GM18907 (cell line): ENCODE data around the gene BIK.

Source experiments
- ATAC-seq: cut with Tn5 transposase; IDR thresholded peaks from one replicate; pipeline ENCODE4 v1.9.1; 2021; ENCODE audit warnings: mild to moderate bottlenecking, moderate library complexity; ENCODE audit not compliant: unreplicated experiment

BIK gene

GRCh38 chr22:43159484-43160178 is 49.1 kb downstream of the BIK start:
- no peak for ATAC-seq

DNA sequence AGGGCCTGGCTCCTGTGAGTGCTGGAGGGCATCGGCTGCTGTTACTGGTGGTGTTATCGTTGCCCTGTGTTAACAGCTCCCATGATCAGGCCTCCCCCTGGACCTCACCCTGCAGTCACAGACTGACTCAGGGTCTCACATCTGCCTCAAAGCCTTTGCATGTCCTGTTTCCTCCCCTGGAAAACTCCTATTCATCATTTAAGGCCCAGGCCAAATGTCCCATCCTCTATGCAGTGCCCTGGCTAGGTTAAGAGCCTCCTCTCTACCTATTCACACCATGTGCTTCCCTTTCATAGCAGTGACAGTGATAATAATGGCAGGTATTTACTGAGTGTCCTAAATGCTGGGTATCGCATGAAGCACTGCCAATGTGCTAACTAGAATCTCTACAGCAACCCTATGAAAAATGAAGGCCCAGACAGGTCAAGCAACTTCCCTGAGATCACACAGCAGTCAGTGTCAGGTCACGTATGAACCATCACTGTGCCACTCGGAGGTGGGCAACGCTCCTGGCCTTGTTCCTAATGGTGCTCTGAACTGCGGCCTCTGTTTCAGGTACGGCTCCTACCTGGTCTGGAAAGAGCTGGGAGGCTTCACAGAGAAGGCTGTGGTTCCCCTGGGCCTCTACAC is 50.1 kb downstream of the BIK start:
- no peak for ATAC-seq

GRCh38 chr22:43162412-43163150 is 52.0 kb downstream of the BIK start:
- no peak for ATAC-seq

- ATAC-seq, result no peak
These were observed 52.8 kb downstream of the BIK start for GRCh38 chr22:43163241-43163795.

- no peak for ATAC-seq
These were observed 54.1 kb downstream of the BIK start for GRCh38 chr22:43164636-43165035.

DNA sequence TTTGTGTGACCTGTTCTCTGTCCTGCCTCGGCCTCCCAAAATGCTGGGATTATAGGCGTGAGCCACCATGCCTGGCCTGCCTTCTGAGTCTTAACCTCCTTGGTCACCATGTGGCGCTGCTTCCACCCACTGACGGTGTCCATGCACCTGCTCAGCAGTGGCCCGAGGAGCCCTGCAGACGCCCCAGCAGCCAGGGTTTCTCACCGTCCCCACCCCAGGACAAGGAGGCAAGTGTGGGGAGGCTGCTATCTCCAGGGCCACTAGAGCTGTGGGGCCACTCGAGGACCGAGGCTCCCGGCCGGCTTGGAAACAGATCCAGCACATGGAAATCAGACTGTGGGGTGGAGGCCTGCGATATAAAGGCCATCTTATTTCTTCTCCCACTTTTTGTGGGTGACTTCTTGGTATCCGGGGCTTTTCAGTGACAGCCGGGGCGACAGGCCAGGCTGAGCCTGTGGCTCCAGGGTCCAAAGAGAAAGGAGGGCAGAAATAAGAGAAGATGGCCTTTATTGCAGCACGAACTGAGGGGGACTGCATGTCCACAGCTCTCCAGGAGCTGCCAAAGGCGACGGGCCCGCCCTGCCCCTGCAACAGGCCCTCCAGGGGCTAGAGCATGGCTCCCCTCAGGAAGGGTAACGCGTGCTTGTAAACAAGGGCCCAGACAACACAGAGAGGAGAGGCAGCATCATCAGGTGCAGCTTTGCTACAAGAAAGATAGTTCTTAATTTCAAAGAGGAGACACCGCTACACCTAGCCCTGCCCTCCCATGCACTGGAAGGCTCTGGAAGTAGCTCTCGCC is 55.8 kb downstream of the BIK start:
- ATAC-seq, result no peak

DNA sequence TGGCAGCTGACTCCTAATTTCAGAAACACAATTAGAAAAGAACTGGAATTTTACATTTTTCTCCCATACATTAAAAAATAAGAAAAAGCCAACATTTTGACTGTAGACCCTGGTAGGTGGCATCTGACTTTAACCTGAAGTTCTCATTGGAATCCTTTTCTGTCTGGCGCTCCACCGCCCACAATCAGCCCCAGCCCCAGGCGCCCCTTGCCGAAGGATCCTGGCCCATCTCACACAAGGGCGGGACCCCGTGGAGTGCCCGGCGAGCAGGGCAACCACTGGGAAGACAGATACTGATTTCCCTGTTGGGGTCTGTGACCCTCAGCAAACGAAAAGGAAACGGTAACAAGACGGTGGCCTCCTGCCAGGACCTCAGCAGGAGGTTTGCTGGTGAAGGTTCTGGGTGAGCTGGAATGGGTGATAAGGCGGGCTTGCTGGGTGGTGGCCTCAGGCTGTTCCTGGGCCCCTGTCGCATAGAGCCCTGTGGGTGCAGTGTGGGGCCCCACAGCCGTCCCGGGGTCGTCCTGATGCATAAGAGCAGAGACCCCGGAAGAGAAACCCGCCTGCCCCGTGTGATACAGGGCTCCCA is 56.5 kb downstream of the BIK start:
- no peak for ATAC-seq

GRCh38 chr22:43168471-43169309 is 58.1 kb downstream of the BIK start:
- ATAC-seq, result no peak

DNA sequence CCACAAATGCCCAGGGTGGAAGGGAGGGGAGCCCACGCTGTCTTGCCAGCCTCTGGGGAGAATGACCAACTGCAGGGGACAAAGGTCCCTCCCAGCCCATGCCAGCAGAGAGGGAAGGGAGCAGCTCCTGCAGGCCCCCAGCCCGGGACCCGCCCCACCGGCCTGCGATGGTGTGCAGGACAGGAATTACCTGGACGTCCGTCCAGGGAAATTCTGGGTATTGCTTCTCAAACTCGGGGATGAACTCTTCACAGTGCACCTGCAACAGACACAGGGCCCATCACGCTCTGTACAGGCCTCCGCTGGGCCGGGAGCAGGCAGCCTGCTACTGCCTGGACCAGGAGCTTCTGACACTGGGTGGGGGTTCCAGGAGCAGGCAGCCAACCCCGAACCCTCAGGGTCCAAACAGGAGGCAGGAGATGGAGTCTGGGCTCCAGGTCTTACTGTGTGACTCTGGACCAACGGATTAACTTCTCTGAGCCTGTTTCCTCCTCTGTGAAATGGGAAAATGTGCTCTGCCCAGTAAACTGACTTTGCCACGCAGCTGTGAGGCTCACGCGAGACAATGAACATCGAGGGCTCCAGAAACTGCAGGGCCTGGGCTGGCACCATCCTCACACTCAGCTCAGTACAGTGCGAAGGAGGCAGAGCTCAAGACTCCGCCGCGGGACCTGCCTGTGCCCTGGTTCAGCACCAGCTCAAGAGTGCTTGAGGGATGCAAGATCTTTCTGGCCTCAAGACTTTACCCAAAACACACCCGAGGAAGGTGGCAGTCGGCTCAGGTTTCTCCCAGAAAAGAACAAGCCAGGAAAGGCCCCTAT is 59.0 kb downstream of the BIK start:
- ATAC-seq, result no peak

DNA sequence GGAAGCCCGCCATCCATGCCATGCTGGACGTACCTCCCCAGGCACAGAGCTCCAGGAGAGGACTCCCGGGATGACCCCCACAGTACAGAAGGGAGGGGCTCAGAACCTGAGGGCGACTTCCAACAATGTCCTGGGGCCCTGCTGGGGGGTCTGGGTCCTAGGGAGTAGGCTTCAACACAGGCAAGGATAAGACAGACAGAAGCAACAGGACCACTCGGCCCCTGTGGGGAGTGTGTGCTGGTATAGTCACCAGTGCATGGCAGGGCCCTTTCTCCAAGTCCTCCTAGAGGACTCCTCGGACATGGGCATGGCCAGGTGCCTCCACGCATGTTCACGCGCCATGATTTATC is 59.6 kb downstream of the BIK start:
- ATAC-seq, result no peak

GRCh38 chr22:43171019-43171491 is 60.5 kb downstream of the BIK start:
- no peak for ATAC-seq

GRCh38 chr22:43171607-43172006 is 61.1 kb downstream of the BIK start:
- ATAC-seq, result no peak

DNA sequence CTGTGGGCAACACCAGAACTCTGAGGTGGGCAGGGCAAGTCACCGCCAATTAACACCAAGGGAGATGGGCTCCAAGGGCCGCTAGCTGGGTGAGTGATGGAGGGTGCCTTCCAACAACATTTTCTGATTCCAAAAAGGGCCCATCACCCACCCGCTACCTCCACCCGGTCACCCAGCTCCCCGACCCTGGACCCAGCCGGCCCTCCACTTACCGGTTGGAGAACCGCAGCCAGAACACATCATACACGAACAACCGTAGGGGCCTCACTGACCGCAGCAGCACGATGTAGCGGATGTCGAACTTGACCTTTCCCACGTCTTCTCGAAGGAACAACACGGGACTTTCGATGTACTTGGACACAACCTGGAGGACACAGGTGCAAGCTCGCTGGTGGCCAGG is 61.6 kb downstream of the BIK start:
- no peak for ATAC-seq

DNA sequence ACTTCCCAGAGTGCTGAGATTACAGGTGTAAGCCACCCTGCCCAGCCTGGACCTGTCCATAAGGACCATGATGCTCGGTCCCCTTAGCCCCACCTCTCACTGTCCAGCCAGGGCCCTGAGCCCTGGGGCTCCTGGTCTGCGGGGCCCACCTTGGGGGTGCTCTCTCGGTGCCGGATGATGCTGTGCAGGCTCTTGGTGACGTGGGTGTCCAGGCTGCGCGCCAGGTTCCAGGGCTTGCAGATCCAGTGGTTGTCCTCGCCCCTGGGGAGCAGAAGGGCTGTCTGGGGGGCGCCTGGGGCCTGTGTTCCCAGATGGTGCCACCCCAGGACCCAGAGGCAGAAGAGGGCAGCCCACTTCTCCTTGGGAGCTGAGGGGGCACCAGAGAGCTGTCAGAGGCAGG is 63.0 kb downstream of the BIK start:
- no peak for ATAC-seq

GRCh38 chr22:43173976-43174720 is 63.6 kb downstream of the BIK start:
- ATAC-seq, result no peak

DNA sequence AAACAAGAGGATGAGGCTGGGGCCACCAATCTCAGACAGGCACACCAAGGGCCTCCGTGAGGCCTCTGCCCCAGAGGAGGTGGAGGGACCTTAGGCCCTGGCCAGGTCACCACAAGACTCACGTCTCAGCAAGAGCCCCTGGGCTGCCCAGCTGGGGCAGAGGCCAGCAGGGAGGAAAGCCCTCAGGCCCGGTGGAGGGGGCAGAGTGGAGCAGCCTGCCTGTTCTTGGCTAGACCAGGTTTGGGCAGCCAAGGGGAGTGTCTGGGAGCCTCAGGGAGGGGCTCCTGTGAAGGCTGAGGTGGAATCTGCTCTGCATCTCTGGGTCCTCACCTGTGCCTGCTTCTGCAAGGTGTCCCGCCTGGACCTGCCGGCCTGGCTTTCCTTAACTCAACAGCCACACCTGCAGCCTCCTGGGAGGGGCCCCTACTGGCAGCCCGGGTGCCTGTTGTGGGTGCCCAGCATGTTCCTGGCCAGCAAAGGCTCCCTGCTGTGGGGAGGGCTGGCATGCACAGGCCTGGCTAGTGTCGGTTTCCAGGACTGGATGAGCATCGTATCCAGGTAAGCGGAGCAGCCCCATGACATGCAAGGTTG is 64.5 kb downstream of the BIK start:
- no peak for ATAC-seq

- no peak for ATAC-seq
These were observed 65.5 kb downstream of the BIK start for GRCh38 chr22:43176090-43176489.

DNA sequence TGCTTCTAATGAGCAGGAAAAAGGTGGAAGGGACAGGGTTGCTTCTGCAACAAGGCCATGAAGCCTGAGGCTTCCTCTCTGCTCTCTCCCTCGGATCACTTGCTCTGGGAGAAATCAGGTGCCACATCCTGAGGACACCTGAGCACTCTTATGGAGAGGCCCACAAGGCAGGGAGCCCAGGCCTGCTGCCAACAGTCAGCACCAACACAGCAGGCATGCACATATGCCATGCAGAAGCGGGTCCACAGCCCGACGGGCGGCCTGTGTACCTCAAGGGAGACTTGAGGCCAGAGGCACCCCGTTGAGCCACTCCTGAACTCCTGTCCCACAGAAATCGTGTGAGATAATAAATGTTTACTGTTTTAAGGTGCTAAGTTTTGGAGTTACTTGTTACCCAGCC is 66.9 kb downstream of the BIK start:
- ATAC-seq, result no peak
